Right atrium auricular region (tissue), 2 donors: ENCODE measurements around the gene INPP5A. TPM values are rescaled to one million over a fixed set of nuclear protein-coding genes. Genes with fewer than 3 reads are reported as not detected.

Experiments used
- DNase-seq: peaks from one replicate; pipeline ENCODE4 v3.0.0-alpha.2; 2019; ENCODE audit warnings: low spot score
- H3K27ac ChIP-seq, 2 donors: fragments of 200-600 bp; sonication (generic); 1 replicate in 1 of 2; 2 replicates in 1 of 2; pipeline ENCODE4 v1.5.1; 2016 to 2019
- H3K27me3 ChIP-seq, 2 donors: fragments of 200-600 bp; sonication (generic); one replicate each; pipeline versions ENCODE4 v1.5.1 to v1.6.0; 2017 to 2019
- H3K36me3 ChIP-seq: fragments of 200-600 bp; sonication (generic); one replicate; pipeline ENCODE4 v1.5.1; 2016
- H3K4me1 ChIP-seq, 2 donors: fragments of 200-600 bp; sonication (generic); one replicate each; pipeline versions ENCODE4 v1.5.1 to v1.6.0; 2017 to 2019
- H3K4me3 ChIP-seq, 2 donors: fragments of 200-600 bp; sonication (generic); 1 replicate in 1 of 2; 2 replicates in 1 of 2; pipeline ENCODE4 v1.5.1; 2017 to 2019; ENCODE audit warnings: mild to moderate bottlenecking in 1 of 2, moderate library complexity in 1 of 2
- H3K9me3 ChIP-seq, 2 donors: fragments of 200-600 bp; sonication (generic); one replicate each; pipeline ENCODE4 v1.5.1; 2019
- total RNA-seq, 2 donors: library from RNA; depleted of rRNA; stranded (reverse); fragments of >200 nt; gene quantifications; one replicate each; pipeline ENCODE4 v1.1.0, GENCODE V29; 2016
- TF ChIP-seq, protein P1 (sequence below), 2 donors: fragments of 200-600 bp; sonication (generic); IDR thresholded peaks; one replicate each; pipeline ENCODE4 v1.5.1; 2019; ENCODE audit warnings: antibody characterized with exemption in 2 of 2

Gene INPP5A
- total RNA-seq, 2 donors from 2014 or later, result 116 to 143 TPM

DNA sequence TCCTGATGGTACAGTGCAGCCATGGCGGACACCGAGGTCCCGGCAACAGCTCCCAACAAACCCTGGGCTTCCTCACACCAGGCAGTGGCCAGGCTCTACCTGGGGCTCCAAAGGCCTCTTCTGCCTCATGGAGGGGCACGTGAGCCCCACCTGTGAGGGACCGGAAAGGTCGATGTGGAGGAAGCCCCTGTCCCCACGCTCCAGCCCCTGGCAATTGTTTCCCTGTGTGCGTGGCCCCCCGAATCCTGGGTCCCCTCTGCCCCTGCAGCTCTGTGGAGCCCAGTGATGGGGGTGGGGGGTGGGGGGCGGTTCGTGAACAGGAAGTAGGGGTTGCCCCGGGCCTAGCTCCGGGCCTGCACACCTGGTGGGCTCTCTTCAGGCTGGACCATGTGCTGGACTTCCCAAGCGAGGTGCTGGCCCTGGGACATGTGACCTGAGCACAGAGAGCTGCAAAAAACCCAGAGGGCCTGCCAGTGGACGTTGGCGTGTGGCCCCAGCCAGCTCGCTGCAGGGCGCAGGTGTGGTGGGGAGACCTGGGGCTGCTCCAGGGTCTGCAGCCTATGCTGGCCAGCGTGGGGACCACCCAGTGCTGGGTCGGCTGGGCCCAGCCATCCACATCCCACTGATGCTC is 72.6 kb downstream of the INPP5A start:
- Histone ChIP-seq H3K27me3 (no peaks in the 10 kb centered on the region), H3K4me3 (no peak overlapping the region), H3K4me1 (peaks cover 0 to 35% of the 10 kb centered on the region in 2 donors), H3K36me3 (peaks cover 4% of the 10 kb centered on the region), H3K27ac (no peak overlapping the region), H3K9me3 (no peaks in the 10 kb centered on the region)
- TF ChIP-seq, protein P1, sequence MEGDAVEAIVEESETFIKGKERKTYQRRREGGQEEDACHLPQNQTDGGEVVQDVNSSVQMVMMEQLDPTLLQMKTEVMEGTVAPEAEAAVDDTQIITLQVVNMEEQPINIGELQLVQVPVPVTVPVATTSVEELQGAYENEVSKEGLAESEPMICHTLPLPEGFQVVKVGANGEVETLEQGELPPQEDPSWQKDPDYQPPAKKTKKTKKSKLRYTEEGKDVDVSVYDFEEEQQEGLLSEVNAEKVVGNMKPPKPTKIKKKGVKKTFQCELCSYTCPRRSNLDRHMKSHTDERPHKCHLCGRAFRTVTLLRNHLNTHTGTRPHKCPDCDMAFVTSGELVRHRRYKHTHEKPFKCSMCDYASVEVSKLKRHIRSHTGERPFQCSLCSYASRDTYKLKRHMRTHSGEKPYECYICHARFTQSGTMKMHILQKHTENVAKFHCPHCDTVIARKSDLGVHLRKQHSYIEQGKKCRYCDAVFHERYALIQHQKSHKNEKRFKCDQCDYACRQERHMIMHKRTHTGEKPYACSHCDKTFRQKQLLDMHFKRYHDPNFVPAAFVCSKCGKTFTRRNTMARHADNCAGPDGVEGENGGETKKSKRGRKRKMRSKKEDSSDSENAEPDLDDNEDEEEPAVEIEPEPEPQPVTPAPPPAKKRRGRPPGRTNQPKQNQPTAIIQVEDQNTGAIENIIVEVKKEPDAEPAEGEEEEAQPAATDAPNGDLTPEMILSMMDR (IDR thresholded peaks at IDR 0.05), result no peak
- no peak for DNase-seq

DNA sequence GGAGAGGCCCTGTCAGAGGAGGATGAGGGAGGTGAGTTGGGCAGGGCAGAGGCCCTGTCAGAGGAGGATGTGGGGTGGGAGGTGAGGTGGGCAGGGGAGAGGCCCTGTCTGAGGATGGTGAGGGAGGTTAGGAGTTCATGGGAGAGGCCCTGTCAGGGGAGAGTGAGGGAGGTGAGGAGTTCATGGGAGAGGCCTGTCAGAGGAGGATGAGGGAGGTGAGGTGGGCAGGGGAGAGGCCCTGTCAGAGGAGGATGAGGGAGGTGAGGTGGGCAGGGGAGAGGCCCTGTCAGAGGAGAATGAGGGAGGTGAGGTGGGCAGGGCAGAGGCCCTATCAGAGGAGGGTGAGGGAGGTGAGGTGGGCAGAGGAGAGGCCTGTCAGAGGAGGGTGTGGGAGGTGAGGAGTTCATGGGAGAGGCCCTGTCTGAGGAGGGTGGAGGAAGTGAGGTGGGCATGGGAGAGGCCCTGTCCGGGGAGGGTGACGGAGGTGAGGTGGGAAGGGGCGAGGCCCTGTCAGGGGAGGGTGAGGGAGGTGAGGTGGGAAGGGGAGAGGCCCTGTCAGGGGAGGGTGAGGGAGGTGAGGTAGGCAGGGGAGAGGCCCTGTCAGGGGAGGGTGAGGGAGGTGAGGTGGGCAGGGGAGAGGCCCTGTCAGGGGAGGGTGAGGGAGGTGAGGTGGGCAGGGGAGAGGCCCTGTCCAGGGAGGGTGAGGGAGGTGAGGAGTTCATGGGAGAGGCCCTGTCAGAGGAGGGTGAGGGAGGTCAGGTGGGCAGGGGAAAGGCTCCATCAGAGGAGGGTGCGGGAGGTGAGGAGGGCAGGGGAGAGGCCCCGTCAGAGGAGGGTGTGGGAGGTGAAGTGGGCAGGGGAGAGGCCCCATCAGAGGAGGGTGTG is 73.7 kb downstream of the INPP5A start:
- Histone ChIP-seq H3K36me3 (peaks cover 4% of the 10 kb centered on the region), H3K27ac (no peak overlapping the region), H3K4me3 (no peak overlapping the region), H3K9me3 (no peaks in the 10 kb centered on the region), H3K4me1 (peaks cover 0 to 31% of the 10 kb centered on the region in 2 donors), H3K27me3 (no peaks in the 10 kb centered on the region)
- TF ChIP-seq, protein P1 (IDR thresholded peaks at IDR 0.05), result no peak
- DNase-seq, result no peak

DNA sequence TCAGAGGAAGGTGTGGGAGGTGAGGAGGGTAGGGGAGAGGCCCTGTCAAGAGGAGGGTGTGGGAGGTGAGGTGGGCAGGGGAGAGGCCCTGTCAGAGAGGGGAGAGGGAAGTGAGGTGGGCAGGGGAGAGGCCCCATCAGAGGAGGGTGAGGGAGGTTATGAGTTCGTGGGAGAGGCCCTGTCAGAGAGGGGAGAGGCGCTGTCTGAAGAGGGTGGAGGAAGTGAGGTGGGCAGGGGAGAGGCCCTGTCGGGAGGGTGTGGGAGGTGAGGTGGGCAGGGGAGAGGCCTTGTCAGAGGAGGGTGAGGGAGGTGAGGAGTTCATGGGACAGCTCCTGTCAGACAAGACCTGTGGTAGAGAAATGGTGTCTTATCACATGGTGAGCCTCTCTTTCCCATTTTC is 74.4 kb downstream of the INPP5A start:
- H3K36me3 ChIP-seq, result peaks cover 4% of the 10 kb centered on the region
- H3K27me3 ChIP-seq, result no peaks in the 10 kb centered on the region
- H3K27ac ChIP-seq, result no peak overlapping the region
- TF ChIP-seq, protein P1 (IDR thresholded peaks at IDR 0.05), result no peak
- no peak overlapping the region for H3K4me3 ChIP-seq
- no peak for DNase-seq
- H3K9me3 ChIP-seq, result no peaks in the 10 kb centered on the region
- peaks cover 0 to 24% of the 10 kb centered on the region in 2 donors for H3K4me1 ChIP-seq

DNA sequence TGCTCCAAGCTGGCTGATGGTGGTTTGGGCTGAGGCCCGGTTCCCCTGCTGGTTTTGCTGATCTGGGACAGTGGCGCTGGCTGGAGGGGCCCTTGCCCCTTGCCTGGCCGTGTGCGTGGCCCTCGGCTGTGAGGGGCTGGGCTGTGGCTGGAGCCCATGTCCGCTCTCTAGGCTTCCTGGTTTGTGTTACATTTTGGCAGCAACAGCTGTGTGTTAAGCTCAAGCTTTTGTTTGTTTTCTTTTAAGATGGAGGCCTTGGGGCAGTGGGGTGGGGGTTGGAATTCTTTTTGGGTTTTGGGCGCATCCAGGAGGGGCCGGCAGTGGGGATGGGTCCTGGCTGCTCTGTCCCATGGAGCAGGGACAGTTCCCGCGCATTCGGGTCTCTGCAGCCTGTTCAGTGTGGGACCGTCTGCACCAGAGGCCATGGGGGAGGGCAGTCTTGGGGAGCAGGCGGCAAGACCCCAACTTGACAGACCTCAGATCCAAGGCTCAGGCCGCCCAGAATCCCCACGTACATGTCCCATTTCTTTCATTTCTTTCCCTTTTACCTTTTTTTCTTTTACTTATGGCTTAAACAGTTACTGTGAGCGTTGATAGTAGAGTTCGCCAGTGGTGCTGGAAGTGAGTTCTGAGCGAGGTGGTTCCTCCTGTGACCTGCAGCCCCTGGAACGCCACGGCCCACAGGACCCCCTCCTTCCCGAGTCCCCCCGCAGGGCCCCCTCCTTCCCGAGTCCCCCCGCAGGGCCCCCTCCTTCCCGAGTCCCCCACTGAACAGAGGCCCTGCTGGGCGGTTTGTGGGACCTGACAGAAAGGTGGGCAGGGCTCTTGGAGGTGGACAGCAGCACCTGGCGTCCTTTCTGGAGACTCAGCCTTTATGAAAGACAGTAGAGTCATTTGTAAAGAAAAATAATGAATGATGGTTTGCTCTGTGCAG is 75.3 kb downstream of the INPP5A start:
- TF ChIP-seq, protein P1 (IDR thresholded peaks at IDR 0.05), result no peak
- Histone ChIP-seq H3K27me3 (no peaks in the 10 kb centered on the region), H3K4me1 (peaks cover 0 to 15% of the 10 kb centered on the region in 2 donors), H3K27ac (no peak overlapping the region), H3K36me3 (peaks cover 4% of the 10 kb centered on the region), H3K9me3 (no peaks in the 10 kb centered on the region), H3K4me3 (no peak overlapping the region)
- no peak for DNase-seq

DNA sequence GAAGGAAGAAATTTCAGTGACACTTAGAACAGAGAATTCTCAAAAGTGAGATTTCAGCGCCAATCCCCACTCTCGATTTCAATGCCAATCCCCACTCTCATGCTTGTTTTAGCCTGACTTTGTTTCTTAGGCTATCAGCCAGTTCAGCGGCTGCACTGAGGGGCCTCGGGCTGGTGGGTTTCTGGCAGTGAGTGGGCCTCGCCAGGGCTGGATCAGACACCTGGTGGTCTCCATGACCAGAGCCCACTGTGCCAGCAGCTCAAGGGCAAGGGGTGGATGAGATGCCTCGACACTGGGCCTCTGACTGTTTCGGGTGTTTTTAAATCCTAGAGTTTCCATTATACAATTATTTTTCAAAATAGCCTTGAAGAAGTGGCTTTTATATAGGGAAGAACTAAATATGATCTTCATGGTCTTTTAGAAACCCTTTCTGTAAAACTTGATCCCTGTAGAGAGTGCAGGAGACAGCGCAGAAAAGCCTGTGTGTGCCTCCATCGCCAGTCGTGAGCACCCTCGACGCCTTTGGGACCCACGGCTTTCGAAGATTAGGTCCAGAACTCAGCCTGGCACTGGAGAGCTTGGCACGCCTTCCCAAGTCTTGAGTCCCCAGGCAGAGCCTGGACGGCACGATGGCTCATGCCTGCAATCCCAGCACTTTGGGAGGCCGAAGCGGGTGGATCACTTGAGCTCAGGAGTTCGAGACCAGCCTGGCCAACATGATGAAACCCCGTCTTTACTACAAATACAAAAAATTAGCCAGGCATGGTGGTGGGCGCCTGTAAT is 76.2 kb downstream of the INPP5A start:
- no peak overlapping the region for H3K27ac ChIP-seq
- peaks cover 0 to 12% of the 10 kb centered on the region in 2 donors for H3K4me1 ChIP-seq
- H3K36me3 ChIP-seq, result peaks cover 4% of the 10 kb centered on the region
- TF ChIP-seq, protein P1 (IDR thresholded peaks at IDR 0.05), result no peak
- H3K27me3 ChIP-seq, result no peaks in the 10 kb centered on the region
- no peaks in the 10 kb centered on the region for H3K9me3 ChIP-seq
- no peak overlapping the region for H3K4me3 ChIP-seq
- no peak for DNase-seq
